Sigmoid colon (tissue), 4 donors: ENCODE data around the gene MARS2.

Experiments
- EP300 ChIP-seq, 4 donors: sonication (generic); formaldehyde crosslinking; IDR thresholded peaks; one replicate each; pipeline ENCODE4 v1.6.1; 2017; ENCODE audit warnings: antibody characterized with exemption in 4 of 4
- POLR2A ChIP-seq, 2 donors: fragments of 450-650 bp; IDR thresholded peaks; one replicate each; pipeline ENCODE4 v1.6.1; 2016; ENCODE audit warnings: antibody characterized with exemption in 2 of 2, mild to moderate bottlenecking in 2 of 2, moderate library complexity in 2 of 2
- POLR2AphosphoS5 ChIP-seq, 4 donors: sonication (generic); formaldehyde crosslinking; IDR thresholded peaks; one replicate each; pipeline ENCODE4 v1.6.1; 2017; ENCODE audit warnings: antibody characterized with exemption in 4 of 4
- TF ChIP-seq, protein P1 (sequence below), 4 experiments: fragments of 450-650 bp in 3 of 4; fragments of 200-600 bp in 1 of 4; IDR thresholded peaks; one replicate each; pipeline ENCODE4 v1.5.1; 2016 to 2019; ENCODE audit warnings: antibody characterized with exemption in 4 of 4, mild to moderate bottlenecking in 3 of 4, moderate library complexity in 2 of 4

DNA sequence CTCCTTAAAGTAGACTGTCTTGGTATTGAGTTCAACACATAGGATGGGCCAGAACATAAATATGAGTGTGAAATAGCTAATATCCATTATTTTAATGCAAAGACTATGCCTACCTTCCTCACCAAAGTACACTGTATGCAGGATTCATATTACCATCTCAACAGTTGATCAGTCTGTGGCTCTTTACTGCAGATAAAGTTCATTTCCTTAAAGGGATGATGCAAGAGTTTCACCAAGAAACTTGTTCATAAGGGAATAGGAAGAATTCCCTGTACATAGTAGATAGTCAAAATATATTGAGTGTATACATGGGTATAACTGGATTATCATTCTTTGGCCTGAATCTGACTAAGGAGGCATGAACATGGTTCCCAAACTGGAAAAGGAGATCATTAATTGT, 35.0 kb downstream of the MARS2 start:
- TF ChIP-seq, protein P1, sequence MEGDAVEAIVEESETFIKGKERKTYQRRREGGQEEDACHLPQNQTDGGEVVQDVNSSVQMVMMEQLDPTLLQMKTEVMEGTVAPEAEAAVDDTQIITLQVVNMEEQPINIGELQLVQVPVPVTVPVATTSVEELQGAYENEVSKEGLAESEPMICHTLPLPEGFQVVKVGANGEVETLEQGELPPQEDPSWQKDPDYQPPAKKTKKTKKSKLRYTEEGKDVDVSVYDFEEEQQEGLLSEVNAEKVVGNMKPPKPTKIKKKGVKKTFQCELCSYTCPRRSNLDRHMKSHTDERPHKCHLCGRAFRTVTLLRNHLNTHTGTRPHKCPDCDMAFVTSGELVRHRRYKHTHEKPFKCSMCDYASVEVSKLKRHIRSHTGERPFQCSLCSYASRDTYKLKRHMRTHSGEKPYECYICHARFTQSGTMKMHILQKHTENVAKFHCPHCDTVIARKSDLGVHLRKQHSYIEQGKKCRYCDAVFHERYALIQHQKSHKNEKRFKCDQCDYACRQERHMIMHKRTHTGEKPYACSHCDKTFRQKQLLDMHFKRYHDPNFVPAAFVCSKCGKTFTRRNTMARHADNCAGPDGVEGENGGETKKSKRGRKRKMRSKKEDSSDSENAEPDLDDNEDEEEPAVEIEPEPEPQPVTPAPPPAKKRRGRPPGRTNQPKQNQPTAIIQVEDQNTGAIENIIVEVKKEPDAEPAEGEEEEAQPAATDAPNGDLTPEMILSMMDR (IDR thresholded peaks at IDR 0.05) = no peak
- no peak for TF ChIP-seq POLR2A (IDR thresholded peaks at IDR 0.05)
- no peak for TF ChIP-seq EP300 (IDR thresholded peaks at IDR 0.05)
- no peak for TF ChIP-seq POLR2AphosphoS5 (IDR thresholded peaks at IDR 0.05)
